GM12801 (cell line): Measurements from ENCODE around the gene ANKRD1.

ENCODE experiments used
- TF ChIP-seq, protein P1 (sequence below): IDR thresholded peaks from one replicate; pipeline ENCODE4 v1.5.1; 2011; ENCODE audit warnings: control low read depth; ENCODE audit not compliant: insufficient read length; ENCODE audit errors: extremely low read depth

Gene ANKRD1

DNA sequence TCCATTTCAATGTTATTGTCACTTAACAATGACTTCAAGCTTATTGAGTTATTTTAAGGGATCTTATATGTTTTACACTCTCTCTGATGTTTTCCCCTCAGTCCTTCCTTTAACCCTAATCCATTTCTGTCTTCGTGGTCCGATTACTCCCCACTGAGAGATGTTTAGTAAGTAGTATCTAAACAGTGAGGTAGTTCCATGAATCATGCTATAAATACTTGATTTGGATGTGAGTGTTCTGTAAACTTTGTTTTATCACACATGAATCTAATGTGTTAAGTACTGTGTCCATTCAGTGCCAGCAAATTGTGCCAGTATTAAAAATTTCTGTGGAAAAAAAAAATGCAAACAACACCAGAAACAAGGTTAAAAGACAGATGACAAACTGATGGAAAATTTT, 30.5 kb downstream of the ANKRD1 start:
- TF ChIP-seq, protein P1, sequence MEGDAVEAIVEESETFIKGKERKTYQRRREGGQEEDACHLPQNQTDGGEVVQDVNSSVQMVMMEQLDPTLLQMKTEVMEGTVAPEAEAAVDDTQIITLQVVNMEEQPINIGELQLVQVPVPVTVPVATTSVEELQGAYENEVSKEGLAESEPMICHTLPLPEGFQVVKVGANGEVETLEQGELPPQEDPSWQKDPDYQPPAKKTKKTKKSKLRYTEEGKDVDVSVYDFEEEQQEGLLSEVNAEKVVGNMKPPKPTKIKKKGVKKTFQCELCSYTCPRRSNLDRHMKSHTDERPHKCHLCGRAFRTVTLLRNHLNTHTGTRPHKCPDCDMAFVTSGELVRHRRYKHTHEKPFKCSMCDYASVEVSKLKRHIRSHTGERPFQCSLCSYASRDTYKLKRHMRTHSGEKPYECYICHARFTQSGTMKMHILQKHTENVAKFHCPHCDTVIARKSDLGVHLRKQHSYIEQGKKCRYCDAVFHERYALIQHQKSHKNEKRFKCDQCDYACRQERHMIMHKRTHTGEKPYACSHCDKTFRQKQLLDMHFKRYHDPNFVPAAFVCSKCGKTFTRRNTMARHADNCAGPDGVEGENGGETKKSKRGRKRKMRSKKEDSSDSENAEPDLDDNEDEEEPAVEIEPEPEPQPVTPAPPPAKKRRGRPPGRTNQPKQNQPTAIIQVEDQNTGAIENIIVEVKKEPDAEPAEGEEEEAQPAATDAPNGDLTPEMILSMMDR, result no peak

DNA sequence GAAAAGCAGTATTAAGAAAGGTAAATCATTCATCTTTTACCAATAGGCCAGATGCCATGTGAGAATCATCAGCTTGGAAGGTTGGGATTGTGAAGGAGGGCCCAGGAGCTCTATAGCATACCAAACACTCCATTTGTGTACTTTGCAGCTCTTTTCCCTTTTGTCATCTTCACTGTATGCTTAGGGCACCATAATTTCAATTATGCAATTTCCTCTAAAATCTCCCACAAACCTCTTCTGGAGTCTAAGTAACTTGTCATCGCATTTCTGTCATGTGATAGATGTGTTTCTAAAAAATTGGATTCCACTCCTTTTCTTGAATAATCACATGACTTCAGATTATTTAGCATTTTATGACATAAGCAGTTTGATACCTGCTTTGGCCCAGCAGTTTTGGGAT, 31.3 kb downstream of the ANKRD1 start:
- TF ChIP-seq, protein P1, result no peak

- TF ChIP-seq, protein P1, result no peak
These were observed 32.5 kb downstream of the ANKRD1 start for GRCh38 chr10:90888387-90888786.

DNA sequence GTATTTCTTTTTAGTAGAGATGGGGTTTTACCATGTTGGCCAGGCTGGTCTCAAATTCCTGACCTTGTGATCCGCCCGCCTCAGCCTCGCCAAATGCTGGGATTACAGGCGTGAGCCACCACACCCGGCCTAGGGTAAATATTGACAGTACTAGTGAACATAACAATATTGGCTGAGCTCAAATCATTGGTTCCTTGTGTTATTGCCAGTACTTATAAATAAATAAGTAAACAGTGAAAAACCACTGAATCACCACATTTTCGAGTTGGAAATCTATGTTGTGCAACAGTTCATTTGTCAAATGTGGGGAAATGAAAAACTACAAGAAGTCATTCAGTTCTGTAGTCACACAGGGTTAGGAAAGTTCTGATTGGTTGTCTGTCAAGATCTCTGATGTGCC, 33.3 kb downstream of the ANKRD1 start:
- TF ChIP-seq, protein P1, result no peak

- TF ChIP-seq, protein P1, result no peak
These were observed 35.7 kb downstream of the ANKRD1 start for GRCh38 chr10:90885176-90885575.

DNA sequence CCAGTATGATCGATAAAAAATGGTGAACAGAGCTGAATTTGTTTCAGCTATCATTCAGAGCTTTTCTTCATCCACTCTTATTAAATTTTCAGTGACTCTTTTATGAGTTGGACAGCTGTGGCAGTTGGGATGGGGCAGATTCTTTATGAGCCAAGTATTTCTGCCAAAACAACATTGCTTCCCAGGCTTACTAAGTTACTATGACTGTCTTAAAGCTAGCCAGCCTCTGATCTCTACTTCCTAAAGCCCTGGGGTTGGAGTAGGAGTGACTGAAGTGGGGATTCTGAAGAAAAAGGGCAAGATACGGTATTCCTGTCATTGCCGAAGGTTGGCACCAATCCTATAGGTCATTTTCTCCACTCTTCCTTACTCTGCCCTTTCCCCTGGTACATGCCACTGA, 36.5 kb downstream of the ANKRD1 start:
- TF ChIP-seq, protein P1, result no peak

GRCh38 chr10:90879062-90879461, 41.8 kb downstream of the ANKRD1 start:
- TF ChIP-seq, protein P1, result no peak

GRCh38 chr10:90872648-90873020, 48.3 kb downstream of the ANKRD1 start:
- TF ChIP-seq, protein P1, result no peak
